HS-5 (cell line): ENCODE data around the gene PDE6A.
"Not testable (repeated sequence)": the region's sequence is repeated elsewhere in the genome, so short reads cannot be mapped to it uniquely, and the experiment has no call there.

Experiments
- DNase-seq: peaks from one replicate; pipeline ENCODE4 v3.0.0-alpha.2; 2012; ENCODE audit warnings: low read depth

PDE6A gene

GRCh38 chr5:149951138-149951749 is 6.7 kb upstream of the PDE6A start:
- no peak for DNase-seq

GRCh38 chr5:149948993-149949392 is 4.4 kb upstream of the PDE6A start:
- DNase-seq = no peak

DNA sequence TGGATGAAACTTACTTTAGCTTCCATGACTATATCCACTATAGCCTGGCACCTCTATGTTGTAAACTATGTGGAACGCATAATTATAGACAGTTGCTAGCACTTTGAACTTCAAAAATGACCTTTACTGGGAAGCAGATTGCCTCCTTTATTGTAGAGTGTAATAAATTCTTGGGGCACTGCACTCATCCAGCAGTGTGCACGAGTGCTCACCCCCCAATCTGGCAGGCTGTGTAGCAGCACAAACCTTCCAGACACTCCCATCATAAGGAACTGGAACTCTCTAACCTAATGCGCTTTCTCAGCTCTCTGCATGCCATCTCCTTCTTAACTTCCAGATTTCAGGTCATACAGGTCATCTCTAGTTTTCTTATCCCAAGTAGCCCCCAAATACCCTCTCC is 1.5 kb upstream of the PDE6A start:
- no peak for DNase-seq

GRCh38 chr5:149943177-149943949 is 1.2 kb downstream of the PDE6A start:
- not testable (repeated sequence) for DNase-seq

- DNase-seq = not testable (repeated sequence)
Observed at GRCh38 chr5:149942741-149943169, 1.8 kb downstream of the PDE6A start.

GRCh38 chr5:149942199-149942598 is 2.4 kb downstream of the PDE6A start:
- DNase-seq = no peak

DNA sequence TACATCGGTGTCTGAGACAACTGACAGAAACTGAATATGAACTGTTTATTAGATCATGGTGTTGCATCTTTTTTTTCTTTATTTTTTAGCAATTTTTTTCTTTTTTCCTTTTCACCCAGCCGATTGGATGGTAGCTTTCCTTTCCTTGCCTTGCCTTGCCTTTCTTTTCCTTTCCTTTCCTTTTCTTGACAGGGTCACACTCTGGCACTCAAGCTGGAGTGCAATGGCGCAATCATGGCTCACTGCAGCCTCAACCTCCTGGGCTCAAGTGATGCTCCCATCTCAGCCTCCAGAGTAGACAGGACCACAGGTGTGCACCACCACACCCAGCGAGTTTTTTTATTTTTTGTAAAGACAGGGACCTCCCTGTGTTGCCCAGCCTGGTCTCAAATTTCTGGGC is 2.8 kb downstream of the PDE6A start:
- no peak for DNase-seq

- no peak for DNase-seq
Observed at GRCh38 chr5:149940941-149941644, 3.5 kb downstream of the PDE6A start.

DNA sequence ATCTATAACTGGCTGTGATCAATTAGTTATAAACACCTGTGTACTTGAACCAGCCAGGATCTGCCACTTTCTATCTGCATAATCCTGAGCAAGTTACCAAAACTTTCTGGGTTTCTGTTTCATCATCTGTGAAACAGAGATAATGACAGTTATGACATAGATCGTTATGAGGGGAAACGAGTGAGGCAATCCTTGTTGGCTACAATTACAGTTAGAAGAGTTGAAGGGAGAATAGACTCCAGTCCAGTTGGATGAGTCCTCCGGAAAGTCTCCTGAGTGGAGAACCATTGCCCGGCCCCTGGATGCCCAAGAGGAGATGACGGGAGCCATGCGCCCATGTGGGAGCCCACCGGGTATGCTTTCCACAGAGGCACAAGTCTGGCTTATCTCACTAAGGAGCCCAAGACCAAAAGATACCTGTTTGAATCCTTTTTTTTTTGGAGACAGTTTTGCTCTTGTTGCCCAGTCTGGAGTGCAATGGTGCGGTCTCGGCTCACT is 4.5 kb downstream of the PDE6A start:
- DNase-seq = no peak

GRCh38 chr5:149939546-149939945 is 5.0 kb downstream of the PDE6A start:
- no peak for DNase-seq

- peak; percentile 78 for DNase-seq
Observed at GRCh38 chr5:149938791-149939358, 5.7 kb downstream of the PDE6A start.

DNA sequence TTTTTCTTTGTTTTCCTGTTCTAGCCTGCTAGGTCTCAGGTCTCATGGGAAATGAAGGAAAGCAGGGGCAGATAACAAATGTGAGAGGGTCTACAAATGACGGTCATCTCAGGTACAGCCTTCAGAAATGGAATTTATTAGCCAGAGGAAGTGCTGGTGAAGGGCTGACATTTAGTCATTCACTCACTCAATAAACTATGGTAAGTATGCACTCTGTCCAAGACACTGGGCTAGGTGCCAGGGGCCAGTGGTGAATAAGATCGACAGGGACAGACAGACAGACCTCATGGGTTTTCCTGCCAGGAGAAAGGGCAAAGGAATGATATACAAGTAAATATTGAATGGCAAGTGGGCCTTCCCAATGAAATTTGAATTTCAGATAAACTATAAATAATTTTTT is 6.3 kb downstream of the PDE6A start:
- peak; percentile 73 for DNase-seq

DNA sequence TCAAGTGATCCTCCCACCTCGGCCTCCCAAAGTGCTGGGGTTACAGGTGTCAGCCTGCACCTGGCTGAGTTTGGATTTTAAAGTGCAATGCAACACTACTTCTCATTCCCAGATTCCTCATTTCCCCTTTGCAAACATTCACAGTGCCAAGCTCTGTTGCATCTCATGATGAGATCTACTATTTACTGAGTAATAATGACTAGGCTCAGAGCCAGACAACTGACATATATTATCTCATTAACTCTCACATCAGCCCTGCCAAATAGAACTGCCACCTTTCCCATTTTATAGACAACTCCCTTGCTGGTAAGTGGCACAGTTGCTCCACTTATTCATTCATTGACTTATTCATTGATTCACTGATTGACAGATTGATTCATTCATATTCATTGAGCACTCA is 7.0 kb downstream of the PDE6A start:
- DNase-seq = no peak

- DNase-seq = no peak
Observed at GRCh38 chr5:149936700-149937091, 7.9 kb downstream of the PDE6A start.

DNA sequence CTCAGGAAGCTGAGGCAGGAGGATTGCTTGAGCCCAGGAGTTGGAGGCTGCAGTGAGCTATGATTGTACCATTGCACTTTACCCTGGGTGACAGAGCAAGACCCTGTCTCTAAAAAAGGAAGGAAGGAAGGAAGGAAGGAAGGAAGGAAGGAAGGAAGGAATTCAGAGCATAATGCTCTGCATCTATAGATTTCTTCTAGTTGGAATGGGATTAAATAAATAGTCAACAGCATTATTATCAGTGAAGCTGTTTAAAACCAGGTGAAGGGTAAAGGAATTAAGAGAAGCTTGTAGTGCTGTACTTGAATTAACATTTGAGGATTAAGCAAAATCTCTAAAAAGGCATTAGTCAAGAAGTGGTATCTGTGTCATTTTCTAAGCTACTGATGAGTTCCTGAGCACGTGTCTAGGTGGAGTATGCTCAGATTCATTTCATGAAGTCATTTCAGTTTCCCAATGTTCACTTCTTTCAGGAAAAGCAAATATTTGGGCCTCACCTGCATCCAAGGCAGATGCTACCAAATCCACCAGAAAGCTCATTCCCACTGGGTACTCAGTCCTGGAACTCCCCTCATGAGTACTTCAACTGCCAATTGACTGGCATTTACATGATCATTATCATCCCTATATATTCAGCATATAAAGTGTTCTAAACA is 8.4 kb downstream of the PDE6A start:
- no peak for DNase-seq

DNA sequence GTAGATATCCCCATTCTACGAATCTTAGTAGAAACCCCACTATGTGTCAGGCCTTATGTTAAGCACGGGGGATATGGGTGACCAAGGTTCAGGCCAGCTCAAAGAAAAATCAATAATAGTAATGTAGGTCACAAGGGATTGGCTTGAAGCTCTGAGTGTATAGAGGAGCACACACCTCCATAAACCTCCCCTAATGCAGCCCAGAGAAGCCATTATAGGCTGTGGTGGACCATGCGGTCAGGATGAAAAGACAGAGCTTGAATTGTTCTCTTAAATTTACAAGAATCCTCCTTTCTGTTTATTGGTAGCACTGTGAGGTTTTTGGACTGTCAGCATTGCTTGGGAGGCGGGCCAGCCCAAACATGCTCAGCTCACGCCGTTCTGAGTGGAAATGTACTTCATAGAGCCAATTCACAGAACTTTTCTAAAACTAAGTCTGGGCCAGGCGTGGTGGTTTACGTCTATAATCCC is 9.1 kb downstream of the PDE6A start:
- DNase-seq = no peak

DNA sequence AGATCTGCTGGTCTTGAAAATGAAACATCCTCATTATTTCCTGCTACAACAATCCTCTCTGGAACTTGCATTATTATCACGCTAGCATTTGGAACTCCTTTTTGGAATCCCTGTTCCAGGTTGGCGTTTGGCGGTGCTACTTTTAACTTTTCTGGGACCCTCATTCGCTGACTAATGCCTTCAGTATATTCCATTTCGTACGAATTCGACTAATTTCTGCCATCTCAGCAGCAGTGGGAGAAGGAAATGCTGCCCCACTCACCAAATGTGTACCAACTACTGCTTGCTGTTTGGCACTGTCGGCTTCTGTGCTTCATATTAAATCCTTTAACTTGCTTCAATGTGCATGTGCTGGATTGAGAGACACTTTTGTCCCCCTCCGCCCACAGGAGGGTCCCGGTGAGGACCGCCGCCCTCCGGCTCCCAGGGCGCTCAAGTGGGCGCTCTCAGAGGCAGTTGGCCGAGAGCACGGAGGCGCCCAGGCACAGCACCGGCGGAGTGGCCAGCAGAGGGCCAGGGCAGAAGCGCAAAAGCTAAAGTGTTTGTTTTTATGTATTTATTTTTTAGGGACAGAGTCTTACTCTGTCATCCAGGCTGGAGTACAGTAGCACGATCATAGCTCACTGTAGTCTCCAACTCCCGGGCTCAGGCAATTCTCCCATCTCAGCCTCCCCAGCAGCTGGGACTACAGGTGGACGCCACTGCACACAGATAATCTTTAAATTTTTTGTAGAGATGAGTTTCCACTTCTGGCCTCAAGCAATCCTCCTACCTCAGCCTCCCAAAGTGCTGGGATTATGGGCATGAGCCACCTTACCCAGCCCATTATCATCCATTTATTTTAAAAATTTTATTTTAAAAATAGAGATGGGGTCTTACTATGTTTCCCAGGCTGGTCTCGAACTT is 11.9 kb downstream of the PDE6A start:
- DNase-seq = no peak

DNA sequence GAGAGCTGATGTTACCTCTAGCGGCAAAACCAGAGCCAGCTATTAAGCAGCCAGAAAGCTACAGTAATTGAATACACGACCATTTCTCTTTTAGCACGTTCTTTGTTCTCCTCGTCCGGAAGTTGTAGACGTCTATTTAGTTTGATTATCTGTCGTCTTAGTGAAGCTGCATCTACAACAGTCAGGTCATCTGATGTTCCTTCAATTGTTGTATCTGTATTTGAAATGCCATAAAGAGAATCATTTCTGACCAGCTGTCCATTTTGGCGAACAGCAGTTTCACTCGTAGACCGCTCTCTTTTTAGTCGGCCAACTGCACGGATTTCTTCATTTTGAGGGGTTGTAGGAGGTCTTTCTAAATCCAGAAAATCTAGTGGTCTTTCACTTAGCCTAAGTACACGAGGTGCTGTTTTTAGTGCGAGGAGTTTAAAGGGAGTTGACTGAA is 12.6 kb downstream of the PDE6A start:
- no peak for DNase-seq

DNA sequence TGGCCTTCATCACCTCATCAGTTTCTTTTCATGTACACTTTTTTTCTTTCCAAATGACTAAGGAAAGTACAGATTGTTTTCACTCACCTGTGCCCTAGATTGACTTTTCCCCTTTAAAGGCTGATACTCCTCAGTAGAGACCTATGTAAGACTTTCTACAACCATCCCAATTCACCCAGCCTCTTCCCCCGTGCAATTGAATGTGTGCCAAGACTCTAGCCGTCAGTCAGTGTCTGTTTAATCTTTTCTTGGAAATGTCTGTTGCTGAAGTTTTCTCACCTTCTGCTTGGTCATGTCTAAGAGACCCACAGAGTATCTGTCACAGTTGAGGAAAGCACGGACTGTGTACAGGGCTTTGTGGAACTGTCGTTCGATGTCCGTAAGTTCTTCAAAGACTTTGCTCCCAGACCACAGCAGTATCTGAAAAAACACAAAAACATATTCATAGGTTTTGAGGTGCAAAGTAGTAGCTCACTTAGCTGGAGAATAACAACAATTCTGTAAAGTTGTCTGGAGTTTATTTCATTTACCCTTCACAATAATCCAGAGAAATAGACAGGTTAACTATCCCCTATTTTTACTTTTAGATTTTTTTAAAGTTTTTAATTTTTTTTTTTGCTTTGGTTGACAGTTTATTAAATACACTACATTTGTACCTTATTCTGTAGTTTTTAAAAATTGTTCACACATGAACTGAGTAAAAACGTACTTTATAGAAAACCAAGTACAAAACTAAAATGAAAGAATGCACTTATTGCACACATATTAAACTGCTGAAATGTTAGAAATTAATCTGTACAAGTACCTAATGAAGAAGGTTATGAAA is 13.6 kb downstream of the PDE6A start:
- DNase-seq = no peak
